ENCODE results near the gene PLA2G2F. TPM values are rescaled to one million over a fixed set of nuclear protein-coding genes. Genes with fewer than 3 reads are reported as not detected.

PLA2G2F gene
- total and polyA plus RNA-seq, 2 of the 13 experiments (the other 11 are each of a cell fraction or from before 2014, with no cell fraction given): not detected

GRCh38 chr1:20195462-20195780, 56.3 kb downstream of the PLA2G2F start:
- no peak overlapping the region for H3K27ac ChIP-seq (ENCODE audit: extremely low read length, insufficient read depth, low read length)
- ChIA-PET CTCF (ENCODE audit: low intra/inter-chr PET ratio, low total read pairs) (interaction anchor here (1.5 to 2.1 kb wide), 3 partner anchors 95 to 277 kb away, joined by 4 to 32 read pairs (median 11); no protein-coding TSS in a partner anchor), POLR2A (no interaction called here)
- H3K4me1 ChIP-seq (ENCODE audit: insufficient read depth, low read length): peaks cover 5% of the 10 kb centered on the region; the same call in 1 of the 2 replicates
- no peak for DNase-seq (ENCODE audit: low spot score)
- H4K20me1 ChIP-seq (ENCODE audit: insufficient read depth, low read length): no peaks in the 10 kb centered on the region
- H3K79me2 ChIP-seq (ENCODE audit: insufficient read depth, low read length): no peaks in the 10 kb centered on the region
- H3K27me3 ChIP-seq (ENCODE audit: control insufficient read depth in 1 of 2, insufficient read depth in 2 of 2, low read length in 2 of 2): peaks cover 3 to 28% of the 10 kb centered on the region in 2 experiments; a peak in 4 of 5 replicates
- H3K4me3 ChIP-seq (replicated peaks in 1 of 3; ENCODE audit: insufficient read depth in 1 of 3, low read depth in 2 of 3, low read length in 3 of 3): no peak overlapping the region
- in situ Hi-C loops (cut with HindIII; ENCODE audit: extremely low pct_ligation_motif_present, low pct_unique_long_range_greater_than_20kb) (loop anchor here (10.0 kb wide), 1 partner anchor 221 kb away; the partner anchor contains the start of gene PLA2G2A), intact Hi-C loops (cut with micrococcal nuclease; ENCODE audit: unreplicated experiment) (loop anchor here (1.0 kb wide), 1 partner anchor 277 kb away; no protein-coding TSS in a partner anchor)
- FAIRE-seq: no peak
- H3K36me3 ChIP-seq (replicated peaks in 1 of 2; ENCODE audit: control insufficient read depth in 1 of 2, insufficient read depth in 2 of 2, low read length in 2 of 2): no peaks in the 10 kb centered on the region
- no peaks in the 10 kb centered on the region for H3K9me3 ChIP-seq (ENCODE audit: low read length)
- no TSS peak for BruUV-seq (replicated peaks)
- no peak overlapping the region for H2AFZ ChIP-seq (ENCODE audit: low read length)
- no peak for TF ChIP-seq GATAD2A (CRISPR knock-in tag; IDR thresholded peaks at IDR 0.05)
- TF ChIP-seq ZNF660 (CRISPR knock-in tag; IDR thresholded peaks at IDR 0.05; ENCODE audit: borderline replicate concordance, low read depth): no peak
- no peak for TF ChIP-seq BRD4 (CRISPR knock-in tag; IDR thresholded peaks at IDR 0.05)
- TF ChIP-seq ZNF143 (CRISPR knock-in tag; IDR thresholded peaks at IDR 0.05): no peak
- no peak for TF ChIP-seq RFXANK (CRISPR knock-in tag; IDR thresholded peaks at IDR 0.05)
- no peak for TF ChIP-seq PPARG (CRISPR knock-in tag; conservative IDR thresholded peaks at IDR 0.05)
- no peak for TF ChIP-seq ZNF619 (CRISPR knock-in tag; IDR thresholded peaks at IDR 0.05)
- TF ChIP-seq MED1 (CRISPR knock-in tag; IDR thresholded peaks at IDR 0.05): no peak
- TF ChIP-seq ZFP82 (CRISPR knock-in tag; IDR thresholded peaks at IDR 0.05; ENCODE audit: borderline replicate concordance): no peak
- no peak for TF ChIP-seq ZBTB14 (CRISPR knock-in tag; IDR thresholded peaks at IDR 0.05)
- TF ChIP-seq ZFYVE20 (CRISPR knock-in tag; IDR thresholded peaks at IDR 0.05; ENCODE audit: borderline replicate concordance, low read depth): no peak
- TF ChIP-seq ZNF331 (CRISPR knock-in tag; IDR thresholded peaks at IDR 0.05): no peak
- TF ChIP-seq SMARCE1 (IDR thresholded peaks at IDR 0.05; ENCODE audit: borderline replicate concordance): no peak
- no peak for ATAC-seq
- H3K9ac ChIP-seq (ENCODE audit: insufficient read depth, low read depth, low read length): no peak overlapping the region
- no peak overlapping the region for H3K4me2 ChIP-seq (ENCODE audit: low read depth, low read length)
- 39% methylated on average over 4 of the region's 4 CpGs for WGBS (ENCODE audit: low lambda C conversion rate)
